Measurements from ENCODE around the gene PARD3B. TPM values are rescaled to one million over a fixed set of nuclear protein-coding genes. Genes with fewer than 3 reads are reported as not detected.

The PARD3B gene
- total RNA-seq, 4 donors from 2014 or later, result 32.6 to 65.7 (median 38.6) TPM

DNA sequence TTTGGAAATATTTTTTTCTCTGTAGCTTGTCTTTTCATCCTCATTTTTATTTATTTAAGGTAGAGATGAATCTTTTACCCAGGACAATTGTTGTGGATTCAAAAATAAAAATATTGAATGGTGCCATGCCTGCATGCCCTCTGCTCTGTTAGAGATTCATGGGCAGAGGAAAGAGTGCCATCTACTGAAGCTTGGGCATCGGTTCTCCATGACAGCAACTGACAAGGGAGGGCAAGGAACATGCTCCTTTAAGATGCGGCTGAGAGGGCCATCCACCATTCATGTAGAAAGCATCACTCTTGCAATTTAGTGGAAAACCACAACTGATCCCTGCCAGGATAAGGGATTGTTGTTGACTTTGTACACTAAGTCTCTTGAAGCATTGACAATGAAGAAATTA is 79.9 kb downstream of the PARD3B start:
- DNase-seq, result peak; percentile 24
- intact Hi-C loops (cut with DNase I; ENCODE audit: low total_unique reads) (no loop called here), in situ Hi-C loops (cut with MboI; ENCODE audit: low pct_ligation_motif_present in 1 of 4, low pct_unique_long_range_greater_than_20kb in 1 of 4, low sequenced_read_pairs in 3 of 4) (no loop called here)
- Histone ChIP-seq H3K4me3 (no peak overlapping the region), H3K9me3 (no peaks in the 10 kb centered on the region), H3K27ac (no peak overlapping the region), H3K4me1 (no peaks in the 10 kb centered on the region), H3K36me3 (no peaks in the 10 kb centered on the region), H3K27me3 (no peaks in the 10 kb centered on the region)
- WGBS, 2 donors (ENCODE audit: low coverage in 1 of 2), result 54 to 70% methylated on average over 2 of the region's 2 CpGs
- TF ChIP-seq EP300 (IDR thresholded peaks at IDR 0.05; ENCODE audit: low read depth) (no peak), POLR2A (IDR thresholded peaks at IDR 0.05) (no peak), POLR2AphosphoS5 (IDR thresholded peaks at IDR 0.05) (no peak)
- TF ChIP-seq, protein P1, sequence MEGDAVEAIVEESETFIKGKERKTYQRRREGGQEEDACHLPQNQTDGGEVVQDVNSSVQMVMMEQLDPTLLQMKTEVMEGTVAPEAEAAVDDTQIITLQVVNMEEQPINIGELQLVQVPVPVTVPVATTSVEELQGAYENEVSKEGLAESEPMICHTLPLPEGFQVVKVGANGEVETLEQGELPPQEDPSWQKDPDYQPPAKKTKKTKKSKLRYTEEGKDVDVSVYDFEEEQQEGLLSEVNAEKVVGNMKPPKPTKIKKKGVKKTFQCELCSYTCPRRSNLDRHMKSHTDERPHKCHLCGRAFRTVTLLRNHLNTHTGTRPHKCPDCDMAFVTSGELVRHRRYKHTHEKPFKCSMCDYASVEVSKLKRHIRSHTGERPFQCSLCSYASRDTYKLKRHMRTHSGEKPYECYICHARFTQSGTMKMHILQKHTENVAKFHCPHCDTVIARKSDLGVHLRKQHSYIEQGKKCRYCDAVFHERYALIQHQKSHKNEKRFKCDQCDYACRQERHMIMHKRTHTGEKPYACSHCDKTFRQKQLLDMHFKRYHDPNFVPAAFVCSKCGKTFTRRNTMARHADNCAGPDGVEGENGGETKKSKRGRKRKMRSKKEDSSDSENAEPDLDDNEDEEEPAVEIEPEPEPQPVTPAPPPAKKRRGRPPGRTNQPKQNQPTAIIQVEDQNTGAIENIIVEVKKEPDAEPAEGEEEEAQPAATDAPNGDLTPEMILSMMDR (IDR thresholded peaks at IDR 0.05), result peak in 4 of 5 experiments; percentile 7 to 22 (median 18)

DNA sequence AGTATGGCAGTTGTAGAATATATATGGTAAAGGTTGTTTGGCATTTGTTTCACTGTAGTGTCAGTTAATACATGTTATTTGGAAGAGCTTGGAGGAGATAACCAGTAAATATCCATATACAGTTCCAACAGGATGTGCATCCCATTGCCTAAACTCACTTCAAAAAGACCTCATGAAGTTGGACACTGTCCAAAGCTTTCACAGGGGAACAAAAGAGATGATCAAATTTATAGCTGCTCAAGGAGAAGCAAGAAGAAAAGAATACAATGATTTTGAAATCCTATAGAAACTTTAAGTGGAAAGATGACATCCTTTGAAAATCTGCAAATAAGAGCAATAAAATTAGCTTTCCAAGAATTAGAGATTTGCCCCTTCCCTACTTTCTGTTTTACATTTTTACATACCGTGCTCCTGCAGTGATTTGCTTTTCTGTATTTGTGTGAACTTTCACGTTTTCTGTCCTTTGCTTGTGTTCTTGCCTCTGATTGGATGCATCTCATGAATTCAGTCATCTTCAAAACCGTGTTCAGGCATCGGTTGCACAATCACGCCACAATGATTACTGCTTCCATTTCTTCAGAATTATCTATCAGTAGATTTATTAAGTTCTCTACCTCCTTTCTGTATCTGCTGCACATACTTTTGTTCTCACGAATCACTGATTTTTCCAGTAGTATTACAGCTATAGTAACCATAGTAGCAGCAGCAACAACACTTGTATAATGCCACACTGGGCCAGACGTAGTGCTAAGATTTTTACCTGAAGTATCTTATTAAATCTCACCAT is 83.8 kb downstream of the PARD3B start:
- in situ Hi-C loops (cut with MboI; ENCODE audit: low pct_ligation_motif_present in 1 of 4, low pct_unique_long_range_greater_than_20kb in 1 of 4, low sequenced_read_pairs in 3 of 4) (no loop called here), intact Hi-C loops (cut with DNase I; ENCODE audit: low total_unique reads) (no loop called here)
- Histone ChIP-seq H3K4me3 (no peak overlapping the region), H3K27me3 (no peaks in the 10 kb centered on the region), H3K9me3 (no peaks in the 10 kb centered on the region), H3K4me1 (no peaks in the 10 kb centered on the region), H3K27ac (no peak overlapping the region), H3K36me3 (no peaks in the 10 kb centered on the region)
- DNase-seq, result no peak
- TF ChIP-seq EP300 (IDR thresholded peaks at IDR 0.05; ENCODE audit: low read depth) (no peak), POLR2A (IDR thresholded peaks at IDR 0.05) (no peak), POLR2AphosphoS5 (IDR thresholded peaks at IDR 0.05) (no peak)
- TF ChIP-seq, protein P1 (IDR thresholded peaks at IDR 0.05), result no peak
- 76 to 77% methylated on average over 7 of the region's 7 CpGs for WGBS, 2 donors (ENCODE audit: low coverage in 1 of 2)

DNA sequence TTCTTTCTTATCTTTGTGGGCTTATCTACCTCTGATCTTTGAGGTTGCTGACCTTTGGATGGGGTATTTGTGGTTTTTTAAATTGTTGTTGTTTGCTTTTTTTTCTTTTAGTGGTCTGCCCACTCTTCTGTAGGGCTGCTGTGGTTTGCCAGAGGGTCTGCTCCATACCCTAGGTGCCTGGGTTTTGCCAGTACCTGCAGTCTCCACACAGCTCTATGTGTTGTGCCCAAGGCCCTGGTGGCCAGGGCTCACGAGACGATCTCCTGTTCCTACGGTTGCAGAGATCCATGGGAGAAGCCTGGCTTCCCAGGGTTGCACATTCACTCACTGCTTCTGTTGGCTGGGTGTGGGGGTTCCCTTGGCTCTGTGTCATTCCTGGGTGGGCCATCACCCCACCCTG is 87.1 kb downstream of the PARD3B start:
- intact Hi-C loops (cut with DNase I; ENCODE audit: low total_unique reads), result no loop called here
- Histone ChIP-seq H3K27me3 (no peaks in the 10 kb centered on the region), H3K9me3 (no peaks in the 10 kb centered on the region), H3K36me3 (no peaks in the 10 kb centered on the region), H3K27ac (no peak overlapping the region), H3K4me3 (no peak overlapping the region), H3K4me1 (peaks cover 0 to 7% (median 2%) of the 10 kb centered on the region in 4 donors)
- WGBS, 2 donors (ENCODE audit: low coverage in 1 of 2), result 92% methylated on average over 3 of the region's 3 CpGs; no CpG with 5 or more reads in 1 of the 2 donors
- in situ Hi-C loops (cut with MboI; ENCODE audit: low pct_ligation_motif_present in 1 of 4, low pct_unique_long_range_greater_than_20kb in 1 of 4, low sequenced_read_pairs in 3 of 4), result no loop called here
- TF ChIP-seq POLR2AphosphoS5 (IDR thresholded peaks at IDR 0.05) (no peak), EP300 (IDR thresholded peaks at IDR 0.05; ENCODE audit: low read depth) (no peak), POLR2A (IDR thresholded peaks at IDR 0.05) (no peak)
- TF ChIP-seq, protein P1 (IDR thresholded peaks at IDR 0.05), result no peak
- DNase-seq, result no peak

DNA sequence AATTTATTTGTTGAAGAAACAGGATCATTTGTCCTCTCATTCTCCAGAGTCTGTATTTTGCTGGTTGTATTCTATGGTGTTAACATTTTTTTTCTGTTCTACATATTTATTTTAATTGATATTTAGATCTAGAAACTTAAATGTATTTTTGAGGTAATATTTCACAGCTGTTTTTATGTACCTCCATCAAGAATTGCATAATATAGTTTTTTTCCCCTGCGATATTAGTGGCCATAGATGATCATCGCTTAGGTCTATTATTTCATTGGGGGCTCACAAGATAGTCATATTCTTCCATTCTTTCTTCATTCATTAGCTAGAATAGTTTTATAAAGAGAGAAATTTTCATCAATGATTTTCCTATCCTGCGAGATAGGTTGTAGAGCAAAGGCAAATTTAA is 89.3 kb downstream of the PARD3B start:
- DNase-seq, result no peak
- Histone ChIP-seq H3K36me3 (no peaks in the 10 kb centered on the region), H3K9me3 (no peaks in the 10 kb centered on the region), H3K4me3 (no peak overlapping the region), H3K27me3 (no peaks in the 10 kb centered on the region), H3K27ac (no peak overlapping the region), H3K4me1 (peaks cover 0 to 25% (median 15%) of the 10 kb centered on the region in 4 donors)
- TF ChIP-seq EP300 (IDR thresholded peaks at IDR 0.05; ENCODE audit: low read depth) (no peak), POLR2AphosphoS5 (IDR thresholded peaks at IDR 0.05) (no peak), POLR2A (IDR thresholded peaks at IDR 0.05) (no peak)
- TF ChIP-seq, protein P1 (IDR thresholded peaks at IDR 0.05), result no peak
- WGBS, 2 donors (ENCODE audit: low coverage in 1 of 2), result 97 to 98% methylated on average over 3 of the region's 3 CpGs
- intact Hi-C loops (cut with DNase I; ENCODE audit: low total_unique reads), result no loop called here
- in situ Hi-C loops (cut with MboI; ENCODE audit: low pct_ligation_motif_present in 1 of 4, low pct_unique_long_range_greater_than_20kb in 1 of 4, low sequenced_read_pairs in 3 of 4), result no loop called here

Data from transverse colon (tissue), 4 donors.